Chondrocyte (in vitro differentiated cells): ENCODE data around the gene PARD3B. TPM values are rescaled to one million over a fixed set of nuclear protein-coding genes. Genes with fewer than 3 reads are reported as not detected.

Experiments
- DNase-seq: peaks from one replicate; pipeline ENCODE4 v3.0.0; 2021; ENCODE audit warnings: mixed read lengths, low spot score
- H3K27ac Mint-ChIP-seq: one replicate; pipeline ENCODE4 v1.8.0; 2021; ENCODE audit warnings: mild to moderate bottlenecking, moderate library complexity, mixed read lengths; ENCODE audit not compliant: unreplicated experiment
- H3K27me3 Mint-ChIP-seq: 2 replicates; pipeline ENCODE4 v1.8.0; 2021; ENCODE audit warnings: low read depth, mixed read lengths
- H3K36me3 Mint-ChIP-seq: 2 replicates; pipeline ENCODE4 v1.8.0; 2021; ENCODE audit warnings: low read depth, mixed read lengths
- H3K4me1 Mint-ChIP-seq: 2 replicates; pipeline ENCODE4 v1.8.0; 2021; ENCODE audit warnings: low read depth, mild to moderate bottlenecking, mixed read lengths
- H3K4me3 Mint-ChIP-seq: one replicate; pipeline ENCODE4 v1.8.0; 2021; ENCODE audit warnings: mild to moderate bottlenecking, moderate library complexity, mixed read lengths; ENCODE audit not compliant: unreplicated experiment
- H3K9me3 Mint-ChIP-seq: 2 replicates; pipeline ENCODE4 v1.8.0; 2021; ENCODE audit warnings: low read depth, mixed read lengths
- CTCF ChIP-seq: fragments of 200-600 bp; sonication (generic); IDR thresholded peaks from 2 replicates; pipeline ENCODE4 v1.5.0; 2021; ENCODE audit warnings: antibody characterized with exemption, mild to moderate bottlenecking, moderate library complexity
- total RNA-seq: library from RNA; stranded (reverse); gene quantifications from 3 replicates; pipeline ENCODE4 v1.2.1, GENCODE V29; 2021

The PARD3B gene
- total RNA-seq, 1 donor from 2014 or later, result 24.9 TPM

GRCh38 chr2:205237524-205237923, 692.2 kb downstream of the PARD3B start:
- Mint-ChIP-seq H3K27me3 (no peaks in the 10 kb centered on the region), H3K4me1 (no peaks in the 10 kb centered on the region), H3K9me3 (peaks cover 2% of the 10 kb centered on the region), H3K27ac (no peak overlapping the region), H3K4me3 (no peak overlapping the region), H3K36me3 (peaks cover 8% of the 10 kb centered on the region)
- TF ChIP-seq CTCF, result peak; percentile 42
- no peak for DNase-seq

- Mint-ChIP-seq H3K27ac (no peak overlapping the region), H3K4me1 (peaks cover 5% of the 10 kb centered on the region), H3K36me3 (no peaks in the 10 kb centered on the region), H3K27me3 (no peaks in the 10 kb centered on the region), H3K4me3 (no peak overlapping the region), H3K9me3 (no peaks in the 10 kb centered on the region)
- no peak for DNase-seq
- TF ChIP-seq CTCF, result no peak
Measured at GRCh38 chr2:205245001-205245400, 699.7 kb downstream of the PARD3B start.

- DNase-seq, result no peak
- Mint-ChIP-seq H3K36me3 (no peaks in the 10 kb centered on the region), H3K27me3 (no peaks in the 10 kb centered on the region), H3K4me3 (no peak overlapping the region), H3K9me3 (no peaks in the 10 kb centered on the region), H3K4me1 (peaks cover 5% of the 10 kb centered on the region), H3K27ac (no peak overlapping the region)
- TF ChIP-seq CTCF, result no peak
Measured at GRCh38 chr2:205245652-205246051, 700.4 kb downstream of the PARD3B start.

- Mint-ChIP-seq H3K9me3 (peaks cover 5% of the 10 kb centered on the region), H3K4me3 (no peak overlapping the region), H3K27ac (peak overlapping the region; percentile 86), H3K36me3 (peaks cover 4% of the 10 kb centered on the region), H3K27me3 (no peaks in the 10 kb centered on the region), H3K4me1 (peaks cover 29% of the 10 kb centered on the region)
- TF ChIP-seq CTCF, result no peak
- DNase-seq, result no peak
Measured at GRCh38 chr2:205259121-205259520, 713.8 kb downstream of the PARD3B start.

GRCh38 chr2:205261516-205262020, 716.3 kb downstream of the PARD3B start:
- peaks cover 5% of the 10 kb centered on the region for H3K9me3 Mint-ChIP-seq
- TF ChIP-seq CTCF, result no peak
- H3K27ac Mint-ChIP-seq, result no peak overlapping the region
- no peak for DNase-seq
- no peak overlapping the region for H3K4me3 Mint-ChIP-seq
- no peaks in the 10 kb centered on the region for H3K36me3 Mint-ChIP-seq
- no peaks in the 10 kb centered on the region for H3K27me3 Mint-ChIP-seq
- peaks cover 29% of the 10 kb centered on the region for H3K4me1 Mint-ChIP-seq
